Measurements from ENCODE around the gene FAM222B.
"Not testable (repeated sequence)": the region's sequence is repeated elsewhere in the genome, so short reads cannot be mapped to it uniquely, and the experiment has no call there.

Gene FAM222B

GRCh38 chr17:28873839-28874238 is 31.2 kb upstream of the FAM222B start:
- no peak for DNase-seq (ENCODE audit: low read depth in 1 of 2, low spot score in 1 of 2)

GRCh38 chr17:28871056-28871579 is 28.5 kb upstream of the FAM222B start:
- no peak for DNase-seq (ENCODE audit: low read depth in 1 of 2, low spot score in 1 of 2)

- no peak for DNase-seq (ENCODE audit: low read depth in 1 of 2, low spot score in 1 of 2)
Observed at GRCh38 chr17:28867276-28867675, 24.7 kb upstream of the FAM222B start.

GRCh38 chr17:28865946-28866752 is 23.6 kb upstream of the FAM222B start:
- no peak for DNase-seq (ENCODE audit: low read depth in 1 of 2, low spot score in 1 of 2)

- DNase-seq (ENCODE audit: low read depth in 1 of 2, low spot score in 1 of 2), result no peak
Observed at GRCh38 chr17:28864991-28865849, 22.6 kb upstream of the FAM222B start.

GRCh38 chr17:28863953-28864352 is 21.4 kb upstream of the FAM222B start:
- no peak for DNase-seq (ENCODE audit: low read depth in 1 of 2, low spot score in 1 of 2)

GRCh38 chr17:28862561-28862960 is 20.0 kb upstream of the FAM222B start:
- DNase-seq (ENCODE audit: low read depth in 1 of 2, low spot score in 1 of 2), result no peak

GRCh38 chr17:28861393-28862203 is 19.0 kb upstream of the FAM222B start:
- DNase-seq (ENCODE audit: low read depth in 1 of 2, low spot score in 1 of 2), result no peak

GRCh38 chr17:28860363-28860808 is 17.8 kb upstream of the FAM222B start:
- no peak for DNase-seq (ENCODE audit: low read depth in 1 of 2, low spot score in 1 of 2)

GRCh38 chr17:28858801-28859355 is 16.3 kb upstream of the FAM222B start:
- no peak for DNase-seq (ENCODE audit: low read depth in 1 of 2, low spot score in 1 of 2)

GRCh38 chr17:28857905-28858800 is 15.6 kb upstream of the FAM222B start:
- no peak for DNase-seq (ENCODE audit: low read depth in 1 of 2, low spot score in 1 of 2)

- DNase-seq (ENCODE audit: low read depth in 1 of 2, low spot score in 1 of 2), result no peak
Observed at GRCh38 chr17:28856028-28856574, 13.5 kb upstream of the FAM222B start.

- DNase-seq (ENCODE audit: low read depth in 1 of 2, low spot score in 1 of 2), result no peak
Observed at GRCh38 chr17:28855336-28855679, 12.7 kb upstream of the FAM222B start.

- peak; percentile 58 to 65 for DNase-seq (ENCODE audit: low read depth in 1 of 2, low spot score in 1 of 2)
Observed at GRCh38 chr17:28854457-28855335, 12.1 kb upstream of the FAM222B start, which contains the start of gene ERAL1. ERAL1 (plus strand) TSS chr17:28855016; CDS start chr17:28855035, 19 bp downstream.

GRCh38 chr17:28853295-28853694 is 10.7 kb upstream of the FAM222B start:
- DNase-seq (ENCODE audit: low read depth in 1 of 2, low spot score in 1 of 2), result no peak

- no peak for DNase-seq (ENCODE audit: low read depth in 1 of 2, low spot score in 1 of 2)
Observed at GRCh38 chr17:28849281-28849680, 6.7 kb upstream of the FAM222B start.

- DNase-seq (ENCODE audit: low read depth in 1 of 2, low spot score in 1 of 2), result peak; percentile 12 to 41
Observed at GRCh38 chr17:28848667-28849066, 6.1 kb upstream of the FAM222B start.

- DNase-seq (ENCODE audit: low read depth in 1 of 2, low spot score in 1 of 2), result not testable (repeated sequence)
Observed at GRCh38 chr17:28846699-28847098, 4.1 kb upstream of the FAM222B start.

All from stimulated activated CD4-positive, alpha-beta T cell treated with anti-CD3 and anti-CD28 coated beads, Interleukin-15, amount 100 ng/mL, for 1 hour (primary cell).